T-helper 2 cell treated with Interferon-gamma antibody and Interleukin-4, amounts not matched to agents 5 μg/mL and 100 μg/mL, for 36 hours (primary cell): Measurements from ENCODE around the gene CCDC83.

Source experiments
- DNase-seq: peaks from one replicate; pipeline ENCODE4 v3.0.0; 2021; ENCODE audit warnings: low spot score
- H3K27ac Mint-ChIP-seq: one replicate; pipeline ENCODE4 v1.8.0; 2021; ENCODE audit warnings: mild to moderate bottlenecking, mixed read lengths
- H3K27me3 Mint-ChIP-seq: one replicate; pipeline ENCODE4 v1.8.0; 2021; ENCODE audit warnings: low read depth, mixed read lengths
- H3K36me3 Mint-ChIP-seq: one replicate; pipeline ENCODE4 v1.8.0; 2021; ENCODE audit warnings: low read depth, mixed read lengths
- H3K4me1 Mint-ChIP-seq: one replicate; pipeline ENCODE4 v1.8.0; 2021; ENCODE audit warnings: low read depth, mixed read lengths
- H3K4me3 Mint-ChIP-seq: one replicate; pipeline ENCODE4 v1.8.0; 2022; ENCODE audit warnings: mild to moderate bottlenecking, moderate library complexity, mixed read lengths
- H3K9me3 Mint-ChIP-seq: one replicate; pipeline ENCODE4 v1.8.0; 2021; ENCODE audit warnings: mixed read lengths

Gene CCDC83

DNA sequence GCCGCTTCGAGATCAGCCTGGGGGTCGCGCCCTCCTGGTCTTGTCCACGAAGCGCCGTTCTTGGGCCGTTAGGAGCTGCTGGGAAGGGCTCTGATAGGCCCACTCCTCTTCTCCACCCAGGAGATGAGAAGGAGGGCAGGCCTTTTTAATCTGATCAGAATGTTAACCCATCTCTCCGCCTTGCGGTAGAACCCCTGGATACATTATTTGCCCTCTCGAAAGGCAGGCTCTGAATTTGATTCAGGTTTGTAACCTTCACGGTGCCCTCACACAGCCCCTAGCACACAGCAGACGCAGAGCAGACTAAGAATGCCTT, at the start of gene CCDC83:
CCDC83 (plus strand) TSS at position 43 of the 316 bp plus-strand sequence. CDS start 9,741 bp downstream, outside the sequence.
- Mint-ChIP-seq H3K4me1 (peaks cover 13% of the 10 kb centered on the region), H3K27ac (peak within 1 kb of the TSS; percentile 85), H3K4me3 (peak within 1 kb of the TSS; percentile 88), H3K9me3 (peaks cover 6% of the 10 kb centered on the region), H3K27me3 (peaks cover 6% of the 10 kb centered on the region), H3K36me3 (peaks cover 11% of the 10 kb centered on the region)
- no peak for DNase-seq

DNA sequence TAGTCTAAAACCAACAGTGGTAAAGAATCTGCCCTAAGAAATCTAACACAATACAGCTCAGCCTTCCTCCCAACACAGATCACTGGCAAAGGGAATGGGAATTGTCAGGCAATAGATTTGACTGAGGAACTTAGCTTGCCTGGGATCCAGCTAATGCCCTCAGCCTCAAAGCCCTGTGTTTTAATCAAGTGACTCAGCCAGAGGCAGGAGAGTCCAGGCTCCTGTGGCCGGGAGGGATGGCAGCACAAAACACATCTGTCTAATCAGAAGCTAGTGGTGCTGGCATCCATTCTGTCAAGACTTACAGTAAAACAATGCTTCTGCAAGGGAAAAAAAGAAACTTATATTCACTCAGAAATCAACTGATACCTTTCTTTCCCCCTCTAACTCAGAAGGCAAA, 49.8 kb upstream of the CCDC83 start:
- Mint-ChIP-seq H3K9me3 (peaks cover 12% of the 10 kb centered on the region), H3K4me1 (peaks cover 40% of the 10 kb centered on the region), H3K27ac (no peak overlapping the region), H3K27me3 (peaks cover 3% of the 10 kb centered on the region), H3K36me3 (peaks cover 13% of the 10 kb centered on the region), H3K4me3 (no peak overlapping the region)
- DNase-seq, result no peak

DNA sequence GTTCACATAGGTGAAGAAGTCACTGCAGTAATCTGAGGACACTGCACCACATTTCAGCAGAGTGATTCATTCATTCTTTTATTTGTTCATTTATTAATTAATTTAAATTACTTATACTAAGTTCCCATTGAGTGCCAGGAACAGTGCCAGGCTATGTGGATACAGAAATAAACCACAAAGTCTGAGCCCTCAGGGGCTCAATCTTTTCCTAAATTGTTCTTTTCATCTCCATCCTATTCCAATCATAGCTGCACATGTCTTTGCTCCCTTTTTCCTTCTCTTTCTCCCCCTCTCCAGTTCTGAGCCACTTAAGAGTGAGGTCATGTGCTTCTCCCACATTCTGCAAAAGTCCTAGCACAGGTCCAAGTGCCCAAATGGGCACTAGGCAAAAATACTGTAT, 49.2 kb upstream of the CCDC83 start:
- no peak overlapping the region for H3K4me3 Mint-ChIP-seq
- no peak overlapping the region for H3K27ac Mint-ChIP-seq
- DNase-seq, result no peak
- H3K27me3 Mint-ChIP-seq, result peaks cover 3% of the 10 kb centered on the region
- peaks cover 7% of the 10 kb centered on the region for H3K36me3 Mint-ChIP-seq
- peaks cover 6% of the 10 kb centered on the region for H3K9me3 Mint-ChIP-seq
- H3K4me1 Mint-ChIP-seq, result peaks cover 38% of the 10 kb centered on the region

DNA sequence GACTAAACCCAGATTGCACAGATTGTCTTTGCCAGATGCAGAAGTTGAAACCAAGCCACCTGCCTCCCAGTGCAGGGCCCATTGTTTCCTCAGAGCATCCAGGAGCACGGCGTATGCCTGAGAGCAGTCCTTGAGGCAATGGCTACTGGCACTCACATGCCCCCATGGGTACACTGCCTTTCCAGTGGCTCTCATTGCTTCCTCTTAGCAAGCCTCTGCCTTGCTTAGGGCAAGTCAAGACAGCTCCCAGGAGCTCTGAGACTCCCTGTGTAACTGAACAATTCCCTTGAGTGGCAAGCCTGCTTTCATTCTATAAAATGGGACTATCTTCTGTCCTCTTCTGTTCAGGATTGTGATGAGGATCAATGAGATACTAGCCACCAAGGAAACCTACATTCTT, 48.3 kb upstream of the CCDC83 start:
- DNase-seq, result no peak
- H3K9me3 Mint-ChIP-seq, result no peaks in the 10 kb centered on the region
- peaks cover 3% of the 10 kb centered on the region for H3K27me3 Mint-ChIP-seq
- peaks cover 4% of the 10 kb centered on the region for H3K36me3 Mint-ChIP-seq
- no peak overlapping the region for H3K27ac Mint-ChIP-seq
- peaks cover 38% of the 10 kb centered on the region for H3K4me1 Mint-ChIP-seq
- no peak overlapping the region for H3K4me3 Mint-ChIP-seq

DNA sequence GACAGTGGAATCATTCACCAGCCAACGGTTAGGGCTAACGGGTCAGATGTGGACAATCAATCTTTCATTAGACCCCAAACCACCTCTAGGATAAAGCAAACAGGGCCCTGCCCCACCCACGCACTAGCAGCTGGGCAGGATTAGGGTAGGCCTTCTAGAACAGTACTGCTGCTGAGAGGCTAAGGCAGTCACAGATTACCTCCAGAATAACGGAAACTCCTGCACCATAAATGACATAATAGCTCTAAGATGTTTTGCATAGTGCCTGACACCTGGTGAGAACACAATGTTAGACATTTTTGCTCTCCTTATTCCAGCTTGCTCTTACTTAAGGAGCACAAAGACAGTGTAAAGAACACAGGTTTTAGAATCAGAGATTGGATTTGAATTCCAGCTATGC, 46.0 kb upstream of the CCDC83 start:
- no peak for DNase-seq
- no peak overlapping the region for H3K27ac Mint-ChIP-seq
- peak overlapping the region; percentile 89 for H3K4me3 Mint-ChIP-seq
- peaks cover 40% of the 10 kb centered on the region for H3K4me1 Mint-ChIP-seq
- peaks cover 3% of the 10 kb centered on the region for H3K36me3 Mint-ChIP-seq
- H3K27me3 Mint-ChIP-seq, result peaks cover 12% of the 10 kb centered on the region
- H3K9me3 Mint-ChIP-seq, result no peaks in the 10 kb centered on the region

DNA sequence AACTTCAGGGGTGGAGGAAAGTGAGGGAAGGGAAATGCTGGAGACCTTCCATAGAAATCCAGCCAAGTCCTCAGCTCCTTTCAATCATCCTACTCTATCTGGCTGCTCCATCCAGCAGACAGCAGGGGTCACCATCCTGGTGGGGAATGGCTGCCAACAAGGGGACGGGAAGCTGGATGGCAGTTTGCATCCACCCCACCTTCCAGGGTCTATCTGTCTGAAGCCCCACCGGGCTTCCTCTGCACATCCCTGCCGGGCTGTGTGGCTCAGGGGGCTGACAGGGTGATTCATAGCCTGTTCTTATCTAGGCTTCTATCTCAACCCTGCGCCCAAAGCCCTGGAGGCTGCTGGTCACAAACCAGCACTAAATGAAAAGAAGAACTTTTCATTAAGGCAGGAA, 45.3 kb upstream of the CCDC83 start:
- H3K27ac Mint-ChIP-seq, result peak overlapping the region; percentile 53
- peak overlapping the region; percentile 89 for H3K4me3 Mint-ChIP-seq
- H3K4me1 Mint-ChIP-seq, result peaks cover 40% of the 10 kb centered on the region
- no peak for DNase-seq
- peaks cover 3% of the 10 kb centered on the region for H3K36me3 Mint-ChIP-seq
- H3K9me3 Mint-ChIP-seq, result no peaks in the 10 kb centered on the region
- peaks cover 12% of the 10 kb centered on the region for H3K27me3 Mint-ChIP-seq

DNA sequence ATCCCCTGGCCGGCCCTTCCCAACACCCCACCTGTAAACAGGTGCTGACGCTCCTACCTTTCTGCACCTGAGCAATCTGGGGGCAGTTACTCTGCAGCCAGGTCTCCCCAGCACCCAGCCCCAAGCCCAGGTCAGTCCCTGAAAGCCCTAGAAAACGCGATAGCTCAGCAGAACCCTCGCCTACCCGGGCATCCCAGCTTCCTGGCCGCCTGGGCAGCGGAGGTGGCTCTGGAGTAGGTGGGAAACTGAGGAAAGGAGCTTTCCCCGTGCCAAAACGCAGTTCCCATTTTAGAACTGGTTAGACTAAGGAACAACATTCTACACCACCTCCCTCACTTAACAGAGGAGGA, 44.7 kb upstream of the CCDC83 start:
- peak overlapping the region; percentile 53 for H3K27ac Mint-ChIP-seq
- no peaks in the 10 kb centered on the region for H3K36me3 Mint-ChIP-seq
- peaks cover 9% of the 10 kb centered on the region for H3K27me3 Mint-ChIP-seq
- DNase-seq, result no peak
- peak overlapping the region; percentile 89 for H3K4me3 Mint-ChIP-seq
- peaks cover 42% of the 10 kb centered on the region for H3K4me1 Mint-ChIP-seq
- no peaks in the 10 kb centered on the region for H3K9me3 Mint-ChIP-seq

DNA sequence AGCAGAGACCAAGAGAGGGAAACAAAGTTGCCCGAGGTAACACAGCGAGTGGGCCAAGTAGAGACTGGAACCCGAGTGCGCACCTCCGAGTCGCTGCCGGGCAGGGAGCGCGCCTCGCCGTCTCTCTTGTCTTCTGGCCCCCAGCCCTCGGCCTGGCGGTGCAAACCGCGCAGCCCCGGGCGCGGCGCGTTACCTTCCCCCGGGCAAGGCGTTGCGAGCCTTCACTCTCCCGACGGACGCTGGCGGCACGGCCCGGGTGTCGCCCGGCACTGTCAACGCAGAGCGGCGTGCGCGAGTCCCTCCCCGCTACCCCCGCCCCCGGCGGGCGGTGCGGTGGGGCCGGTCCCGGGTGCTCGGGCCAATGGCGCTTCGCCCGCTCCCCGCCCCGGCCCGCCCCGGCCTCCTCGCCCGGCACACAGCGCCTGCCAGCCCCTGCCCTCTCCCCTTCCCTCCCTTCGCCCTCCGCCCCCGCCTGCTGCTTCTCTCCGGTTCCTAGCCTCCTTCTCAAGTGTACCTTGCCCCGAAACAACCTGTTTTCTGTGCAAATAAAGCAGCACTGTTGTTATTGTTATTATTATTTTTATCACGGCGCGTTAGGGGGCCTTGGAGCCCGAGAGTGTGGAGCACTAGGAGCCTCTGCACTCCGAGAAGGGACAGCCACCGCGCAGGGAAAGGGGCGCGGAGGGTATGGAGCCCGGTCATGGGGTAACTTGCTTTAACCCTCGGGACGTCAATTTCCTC, 44.1 kb upstream of the CCDC83 start, which contains the start of gene SYTL2:
SYTL2 (minus strand) TSS at position 271 of the 741 bp plus-strand sequence. CDS start 53,416 bp downstream, outside the sequence.
- peak within 1 kb of the TSS; percentile 71 for H3K27ac Mint-ChIP-seq
- no peaks in the 10 kb centered on the region for H3K36me3 Mint-ChIP-seq
- DNase-seq, result peak; percentile 82
- H3K4me3 Mint-ChIP-seq, result peak within 1 kb of the TSS; percentile 89
- peaks cover 41% of the 10 kb centered on the region for H3K4me1 Mint-ChIP-seq
- H3K9me3 Mint-ChIP-seq, result no peaks in the 10 kb centered on the region
- peaks cover 9% of the 10 kb centered on the region for H3K27me3 Mint-ChIP-seq

DNA sequence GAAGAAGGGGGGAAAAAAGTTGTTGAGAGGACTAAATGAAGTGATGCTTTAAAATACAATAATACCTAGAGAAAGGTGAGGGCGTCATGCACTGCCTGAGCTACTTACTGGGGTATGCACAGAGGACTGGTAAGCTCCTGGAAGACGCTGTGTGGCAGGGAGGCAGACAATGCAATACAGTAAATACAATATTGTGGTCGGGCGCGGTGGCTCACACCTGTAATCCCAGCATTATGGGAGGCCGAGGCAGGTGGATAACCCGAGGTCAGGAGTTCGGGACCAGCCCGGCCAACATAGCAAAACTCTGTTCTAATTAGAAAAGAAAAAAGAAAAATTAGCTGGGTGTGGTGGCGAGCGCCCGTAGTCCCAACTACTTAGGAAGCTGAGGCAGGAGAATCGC, 43.6 kb upstream of the CCDC83 start:
- no peak overlapping the region for H3K27ac Mint-ChIP-seq
- DNase-seq, result no peak
- peak overlapping the region; percentile 78 for H3K4me3 Mint-ChIP-seq
- H3K36me3 Mint-ChIP-seq, result no peaks in the 10 kb centered on the region
- H3K27me3 Mint-ChIP-seq, result peaks cover 9% of the 10 kb centered on the region
- H3K9me3 Mint-ChIP-seq, result no peaks in the 10 kb centered on the region
- H3K4me1 Mint-ChIP-seq, result peaks cover 42% of the 10 kb centered on the region

DNA sequence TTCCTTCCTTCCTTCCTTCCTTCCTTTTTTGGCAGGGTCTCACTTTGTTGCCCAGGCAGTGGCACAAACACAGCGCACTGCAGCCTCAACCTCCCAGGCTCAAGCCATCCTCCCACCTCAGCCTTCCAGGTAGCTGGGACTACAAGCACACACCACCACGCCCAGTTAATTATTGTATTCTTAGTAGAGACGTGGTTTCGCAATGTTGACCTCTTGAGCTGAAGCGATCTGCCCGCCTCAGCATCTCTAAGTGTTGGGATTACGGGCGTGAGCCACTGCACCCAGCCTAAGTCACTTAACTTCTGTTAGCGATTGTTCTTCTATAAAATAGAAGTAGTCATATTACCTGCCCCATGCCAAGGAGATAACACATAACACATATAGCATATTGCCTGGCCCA, 41.5 kb upstream of the CCDC83 start:
- Mint-ChIP-seq H3K9me3 (no peaks in the 10 kb centered on the region), H3K4me3 (no peak overlapping the region), H3K27ac (no peak overlapping the region), H3K36me3 (no peaks in the 10 kb centered on the region), H3K4me1 (peaks cover 37% of the 10 kb centered on the region), H3K27me3 (peaks cover 9% of the 10 kb centered on the region)
- DNase-seq, result no peak

DNA sequence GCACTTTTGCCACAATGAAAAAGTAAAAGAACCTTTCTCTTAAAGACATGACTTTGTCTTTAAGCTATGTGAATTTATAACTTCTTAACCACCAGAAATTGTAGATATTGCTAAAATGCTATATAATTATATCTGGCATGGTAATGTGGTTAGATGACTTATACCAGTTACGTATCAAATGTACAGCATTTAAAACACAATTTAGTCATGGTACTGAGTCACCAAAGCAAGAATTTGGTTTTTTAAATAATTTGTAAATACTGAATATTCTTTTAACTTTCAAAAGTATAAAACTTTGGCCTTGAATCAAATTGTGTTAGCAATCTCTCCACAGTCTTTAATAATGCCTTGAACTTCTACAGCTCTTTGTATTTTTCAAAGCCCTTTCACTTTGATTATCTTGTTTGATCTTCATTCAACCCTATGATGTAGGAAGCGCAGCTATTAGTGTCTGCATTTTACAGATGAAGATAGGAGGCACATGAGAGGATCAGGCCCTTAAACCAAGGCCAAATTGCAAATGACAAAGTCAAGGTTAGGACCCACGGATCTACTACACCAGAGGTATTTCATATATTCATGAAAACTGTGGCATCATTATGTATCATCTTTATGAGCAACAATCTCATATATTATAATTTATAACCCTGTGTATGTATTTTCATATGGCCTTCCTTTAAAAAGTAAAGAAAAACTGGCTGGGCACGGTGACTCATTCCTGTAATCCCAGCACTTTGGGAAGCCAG, 39.8 kb upstream of the CCDC83 start:
- DNase-seq, result no peak
- Mint-ChIP-seq H3K4me3 (no peak overlapping the region), H3K27me3 (peaks cover 9% of the 10 kb centered on the region), H3K4me1 (peaks cover 22% of the 10 kb centered on the region), H3K27ac (no peak overlapping the region), H3K36me3 (no peaks in the 10 kb centered on the region), H3K9me3 (no peaks in the 10 kb centered on the region)

DNA sequence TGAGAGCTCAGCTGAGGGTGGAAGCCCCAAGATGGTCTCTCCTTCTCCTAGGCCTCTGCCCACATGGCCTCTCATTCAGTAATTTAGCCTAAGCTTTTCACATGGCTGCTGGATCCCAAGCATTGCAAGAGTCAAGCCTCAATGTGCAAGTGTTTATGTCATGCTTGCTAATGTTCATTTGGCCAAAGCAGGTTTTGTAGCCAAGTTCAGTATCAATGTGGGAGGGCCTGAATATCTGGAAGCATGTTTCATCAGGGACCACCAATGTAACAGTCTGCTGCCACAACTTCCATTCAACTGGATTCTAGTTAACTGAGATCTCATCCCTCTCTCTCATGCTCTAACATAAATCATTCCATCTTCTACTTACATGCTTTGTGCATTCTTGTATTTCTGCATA, 35.7 kb upstream of the CCDC83 start:
- Mint-ChIP-seq H3K4me3 (no peak overlapping the region), H3K27me3 (no peaks in the 10 kb centered on the region), H3K36me3 (no peaks in the 10 kb centered on the region), H3K9me3 (no peaks in the 10 kb centered on the region), H3K4me1 (peaks cover 41% of the 10 kb centered on the region), H3K27ac (no peak overlapping the region)
- DNase-seq, result no peak

DNA sequence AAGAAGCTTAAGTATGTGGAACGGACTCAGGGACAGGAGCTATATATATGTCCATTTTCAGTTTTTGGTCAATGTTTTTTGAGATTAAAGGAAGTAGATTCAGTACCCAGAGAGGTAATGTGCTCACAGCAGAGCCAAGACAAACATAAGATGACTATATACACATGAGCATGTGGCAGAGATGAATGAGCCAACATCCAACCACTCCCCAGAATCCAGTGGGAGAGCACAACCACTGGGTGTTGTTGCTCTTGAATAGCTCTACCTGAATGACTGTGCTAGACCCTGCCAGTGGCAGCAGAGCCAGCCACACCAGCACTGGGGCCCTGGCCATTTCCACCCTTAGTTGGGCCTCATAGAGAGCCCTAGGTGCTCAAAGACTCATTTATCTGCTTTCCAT, 33.5 kb upstream of the CCDC83 start:
- Mint-ChIP-seq H3K36me3 (no peaks in the 10 kb centered on the region), H3K27ac (no peak overlapping the region), H3K27me3 (no peaks in the 10 kb centered on the region), H3K4me3 (no peak overlapping the region), H3K4me1 (peaks cover 53% of the 10 kb centered on the region), H3K9me3 (no peaks in the 10 kb centered on the region)
- no peak for DNase-seq

DNA sequence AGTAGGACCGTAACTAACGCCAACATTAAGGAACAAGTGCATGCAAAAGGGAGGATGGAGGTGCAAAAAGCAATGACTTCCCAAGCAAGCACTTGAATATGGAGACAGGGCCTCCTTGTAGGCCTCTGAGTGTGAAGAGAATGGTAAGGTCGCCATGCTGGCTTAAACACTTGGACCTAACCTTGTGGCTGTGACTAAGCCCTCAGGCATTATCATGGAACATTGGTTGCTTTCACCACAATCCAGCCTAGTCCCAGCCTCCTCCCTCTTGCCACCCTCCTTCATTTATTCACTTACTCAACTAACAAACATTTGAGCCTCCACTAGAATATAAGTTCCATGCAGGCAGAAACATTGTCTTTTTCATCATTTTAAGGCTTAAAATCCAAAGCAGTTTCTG, 32.4 kb upstream of the CCDC83 start:
- peak overlapping the region; percentile 23 for H3K27ac Mint-ChIP-seq
- no peaks in the 10 kb centered on the region for H3K36me3 Mint-ChIP-seq
- peak overlapping the region; percentile 19 for H3K4me3 Mint-ChIP-seq
- H3K4me1 Mint-ChIP-seq, result peaks cover 61% of the 10 kb centered on the region
- H3K9me3 Mint-ChIP-seq, result no peaks in the 10 kb centered on the region
- DNase-seq, result no peak
- H3K27me3 Mint-ChIP-seq, result no peaks in the 10 kb centered on the region
